Stimulated activated CD4-positive, alpha-beta T cell treated with anti-CD3 and anti-CD28 coated beads, TNF-alpha, amount 100 ng/mL, for 1 hour (primary cell): ENCODE measurements around the gene PPM1H.
"Not testable (repeated sequence)": the region's sequence is repeated elsewhere in the genome, so short reads cannot be mapped to it uniquely, and the experiment has no call there.

Experiments used
- DNase-seq, 3 donors: peaks; one replicate each; pipeline ENCODE4 v3.0.0-alpha.2; 2020; ENCODE audit warnings: low read depth in 3 of 3, low spot score in 1 of 3

Gene PPM1H

DNA sequence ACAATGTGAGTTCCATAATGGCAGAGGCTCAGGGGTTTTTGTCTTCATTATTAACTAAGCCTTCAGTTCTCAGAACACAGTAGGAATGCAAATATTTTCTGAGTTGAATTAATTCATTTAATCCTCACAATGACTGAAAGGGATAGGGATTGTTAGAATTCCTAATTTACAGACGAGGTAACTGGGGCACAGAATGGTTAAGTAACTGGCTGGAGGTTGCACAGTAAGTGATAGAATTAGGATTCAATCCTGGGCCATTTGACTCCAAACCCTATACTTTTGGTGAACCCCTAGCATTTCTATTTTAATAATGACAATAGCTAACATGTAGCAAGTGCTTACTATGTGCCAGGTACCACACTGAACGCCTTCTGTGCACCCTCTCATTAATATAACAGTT, 163.1 kb downstream of the PPM1H start:
- no peak for DNase-seq

GRCh38 chr12:62770381-62770780, 164.6 kb downstream of the PPM1H start:
- no peak for DNase-seq

GRCh38 chr12:62769076-62769619, 165.8 kb downstream of the PPM1H start:
- DNase-seq = no peak

DNA sequence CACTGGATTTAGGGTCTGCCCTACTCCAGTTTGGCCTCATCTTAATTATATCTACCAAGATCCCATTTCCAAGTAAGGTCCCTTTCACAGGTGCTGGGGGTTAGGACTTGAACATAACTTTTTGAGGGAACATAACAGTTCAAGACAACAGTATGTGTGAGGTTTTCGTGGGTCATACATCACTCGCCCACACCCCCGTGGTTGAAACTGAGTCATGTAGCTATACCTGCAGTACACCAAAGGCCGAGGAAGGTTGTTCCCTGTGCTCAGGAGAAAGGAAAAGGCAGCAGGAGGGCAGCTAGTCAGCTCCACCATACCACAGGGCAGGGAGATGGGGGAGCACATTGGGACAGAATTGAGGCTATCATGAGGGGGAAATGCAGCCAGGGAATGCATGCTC, 167.0 kb downstream of the PPM1H start:
- no peak for DNase-seq

DNA sequence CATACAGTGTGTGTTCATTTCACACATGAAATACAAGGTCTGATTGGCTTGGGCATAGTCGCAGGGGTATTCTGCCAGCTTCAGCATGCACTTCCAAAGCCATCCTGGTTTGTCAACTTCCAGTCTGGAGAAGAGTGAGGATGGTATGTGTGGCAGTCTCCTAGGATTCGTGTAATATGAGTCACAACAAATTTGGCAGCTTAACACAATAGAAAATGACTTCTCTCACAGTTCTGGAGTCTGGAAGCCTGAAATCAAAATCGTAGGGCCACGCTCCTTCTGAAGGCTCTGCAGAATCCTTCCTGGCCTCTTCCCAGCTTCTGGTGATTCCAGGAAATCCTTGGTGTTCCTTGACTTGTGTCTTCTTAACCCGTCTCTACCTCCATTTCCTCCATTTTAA, 167.5 kb downstream of the PPM1H start:
- DNase-seq = no peak

DNA sequence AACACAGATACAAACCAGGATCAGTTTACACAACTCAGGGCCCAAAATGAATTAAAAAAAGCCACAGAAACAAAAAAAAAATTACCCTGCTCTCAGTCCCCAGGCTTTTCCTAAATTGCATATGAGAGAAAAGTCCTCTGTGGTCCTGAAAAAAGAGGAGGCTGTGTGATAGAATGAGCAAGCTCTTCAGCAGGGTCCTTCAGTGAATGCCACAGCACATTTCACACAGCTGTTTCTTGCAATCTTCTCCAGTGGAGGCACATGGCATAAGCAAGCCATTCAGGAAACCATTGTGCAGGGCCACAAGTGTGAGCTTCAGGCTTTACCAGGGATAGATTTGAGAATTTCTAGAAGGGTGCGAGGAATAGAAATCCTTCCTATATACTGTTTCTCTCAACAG, 168.5 kb downstream of the PPM1H start:
- no peak for DNase-seq

GRCh38 chr12:62763861-62764645, 170.9 kb downstream of the PPM1H start:
- DNase-seq = no peak

GRCh38 chr12:62763312-62763711, 171.6 kb downstream of the PPM1H start:
- no peak for DNase-seq

- no peak for DNase-seq
Observed at GRCh38 chr12:62762645-62763044, 172.3 kb downstream of the PPM1H start.

GRCh38 chr12:62761658-62762057, 173.3 kb downstream of the PPM1H start:
- no peak for DNase-seq

- no peak for DNase-seq
Observed at GRCh38 chr12:62760779-62761178, 174.2 kb downstream of the PPM1H start.

DNA sequence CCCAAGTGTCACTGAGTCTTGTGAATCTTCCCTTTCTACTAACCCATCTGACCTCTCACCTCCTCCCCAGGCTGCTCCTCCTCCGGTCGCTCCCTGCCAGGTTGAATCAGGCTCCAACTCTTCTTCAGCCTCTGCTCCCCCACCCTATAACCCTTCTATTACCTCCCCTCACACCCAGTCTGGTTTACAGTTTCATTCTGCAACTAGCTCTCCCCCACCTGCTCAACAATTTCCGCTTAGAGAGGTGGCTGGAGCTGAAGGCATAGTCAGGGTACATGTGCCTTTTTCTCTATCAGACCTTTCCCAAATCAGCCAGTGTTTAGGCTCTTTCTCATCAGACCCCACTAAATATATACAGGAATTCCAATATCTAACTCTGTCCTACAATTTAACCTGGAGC, 174.6 kb downstream of the PPM1H start:
- not testable (repeated sequence) for DNase-seq

GRCh38 chr12:62758216-62758615, 176.7 kb downstream of the PPM1H start:
- no peak for DNase-seq

DNA sequence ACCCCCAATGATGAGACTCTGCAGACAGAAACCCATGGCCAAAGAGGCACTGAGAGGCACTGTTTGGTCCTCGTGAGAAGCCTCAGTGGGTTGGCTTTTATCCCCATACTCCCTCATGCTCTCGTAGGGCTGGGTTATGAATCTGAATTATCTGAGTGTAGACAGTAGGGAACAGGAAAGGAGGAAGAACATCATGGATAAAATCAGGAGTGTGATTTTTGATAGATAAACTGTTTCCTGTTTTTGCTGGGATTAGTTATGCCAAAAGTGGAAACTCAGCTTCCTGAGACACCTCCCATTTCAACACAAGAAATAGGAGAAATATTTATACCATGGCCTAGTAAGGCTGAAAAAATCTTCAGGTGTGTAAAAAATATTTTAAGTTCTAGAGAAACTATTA, 177.9 kb downstream of the PPM1H start:
- no peak for DNase-seq

DNA sequence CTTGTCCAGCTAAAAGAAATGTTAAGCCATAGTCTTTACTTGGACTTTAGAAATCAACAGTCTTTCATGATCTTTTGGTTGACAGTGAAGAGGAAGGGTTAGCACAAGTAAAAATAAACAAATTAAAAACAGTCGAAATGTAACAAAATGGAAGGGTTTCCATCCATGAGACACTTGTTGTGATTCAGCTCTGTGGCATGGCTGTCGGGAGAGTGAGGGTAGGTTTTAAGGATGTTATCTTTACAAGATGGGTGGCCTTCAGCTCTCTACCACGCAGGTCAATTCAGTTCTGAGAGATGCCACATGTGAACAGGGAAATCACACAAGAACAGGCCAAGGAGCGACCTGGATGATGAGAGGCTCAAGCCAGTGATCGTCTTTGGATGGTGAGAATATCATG, 180.2 kb downstream of the PPM1H start:
- DNase-seq = no peak

GRCh38 chr12:62751810-62752155, 183.2 kb downstream of the PPM1H start:
- DNase-seq = no peak

DNA sequence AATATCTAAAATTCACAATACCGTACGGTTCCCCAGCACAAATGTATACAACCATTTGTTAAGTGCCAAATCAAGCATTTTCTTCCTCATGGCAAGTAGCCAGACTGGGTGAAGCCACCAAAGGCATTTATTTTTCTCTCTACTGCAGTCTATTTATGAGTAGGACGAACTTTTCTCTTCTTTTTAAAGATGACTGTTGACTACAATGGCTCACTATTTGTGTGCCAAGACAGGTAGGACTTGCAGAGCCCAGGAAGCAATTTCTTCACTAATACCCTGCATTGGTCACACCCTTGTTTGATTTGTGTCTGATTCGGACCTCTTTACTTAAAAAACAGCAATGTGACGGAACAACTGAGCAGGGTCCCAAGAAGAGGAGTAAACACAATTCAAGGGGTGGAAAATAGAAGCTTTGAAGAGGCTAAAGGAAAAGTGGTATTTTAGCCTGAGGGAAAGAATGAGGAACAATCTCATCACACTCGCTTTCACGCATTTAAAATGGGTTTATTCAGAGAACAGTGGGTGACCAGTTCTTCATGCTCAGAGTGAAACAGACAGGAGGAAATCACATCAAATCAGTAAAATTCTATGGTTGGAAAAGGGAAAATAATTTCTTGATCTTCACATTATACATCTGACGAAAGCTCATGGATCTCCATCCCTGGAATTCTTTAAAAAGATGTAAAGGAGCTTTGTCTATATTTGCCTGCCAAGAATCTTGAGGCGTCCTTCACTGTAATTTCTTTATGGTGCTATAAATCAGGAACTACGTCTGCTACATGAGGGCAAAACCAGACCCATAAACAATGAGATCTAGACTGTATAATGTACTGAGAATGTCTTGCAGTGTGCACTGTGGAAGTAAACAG, 183.8 kb downstream of the PPM1H start:
- DNase-seq = no peak

DNA sequence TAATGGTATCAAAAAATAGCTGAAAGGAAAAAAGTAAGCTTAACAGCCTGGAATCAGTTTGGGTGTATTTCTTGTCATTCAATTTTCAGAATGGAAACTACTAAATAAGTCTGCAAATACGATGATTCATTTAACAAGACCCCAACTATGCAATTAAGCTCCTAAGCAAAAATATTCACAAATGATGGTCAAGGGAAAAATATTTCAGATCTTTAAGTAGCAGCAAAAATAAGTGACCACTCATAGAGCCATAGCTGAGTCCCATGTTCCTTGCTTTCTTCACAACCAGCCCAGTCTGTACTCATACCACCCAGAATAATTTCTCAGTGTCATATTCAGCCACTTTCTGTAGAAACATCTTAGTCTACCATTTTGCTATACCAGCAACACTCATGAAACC, 185.4 kb downstream of the PPM1H start:
- no peak for DNase-seq

GRCh38 chr12:62748941-62749468, 185.9 kb downstream of the PPM1H start:
- DNase-seq = no peak

DNA sequence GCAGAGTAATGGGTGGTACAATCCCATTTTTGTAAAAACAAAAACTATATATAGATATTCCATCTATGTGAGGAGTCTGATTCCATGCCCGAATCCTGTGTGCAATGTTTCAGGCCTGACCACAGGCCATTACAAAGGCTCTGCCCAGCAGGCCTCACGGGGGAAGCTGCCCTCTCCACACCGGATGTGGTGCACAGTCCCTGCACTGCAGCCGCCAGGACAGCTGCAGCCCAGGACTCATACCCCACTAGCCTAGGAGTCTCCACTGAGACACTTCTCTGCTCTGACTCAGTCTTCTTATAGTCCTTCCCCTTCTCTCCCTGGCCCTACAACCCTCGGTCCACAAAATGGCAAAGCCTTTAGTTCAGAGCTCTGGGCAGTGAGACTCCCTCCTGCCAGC, 190.4 kb downstream of the PPM1H start:
- DNase-seq = no peak

DNA sequence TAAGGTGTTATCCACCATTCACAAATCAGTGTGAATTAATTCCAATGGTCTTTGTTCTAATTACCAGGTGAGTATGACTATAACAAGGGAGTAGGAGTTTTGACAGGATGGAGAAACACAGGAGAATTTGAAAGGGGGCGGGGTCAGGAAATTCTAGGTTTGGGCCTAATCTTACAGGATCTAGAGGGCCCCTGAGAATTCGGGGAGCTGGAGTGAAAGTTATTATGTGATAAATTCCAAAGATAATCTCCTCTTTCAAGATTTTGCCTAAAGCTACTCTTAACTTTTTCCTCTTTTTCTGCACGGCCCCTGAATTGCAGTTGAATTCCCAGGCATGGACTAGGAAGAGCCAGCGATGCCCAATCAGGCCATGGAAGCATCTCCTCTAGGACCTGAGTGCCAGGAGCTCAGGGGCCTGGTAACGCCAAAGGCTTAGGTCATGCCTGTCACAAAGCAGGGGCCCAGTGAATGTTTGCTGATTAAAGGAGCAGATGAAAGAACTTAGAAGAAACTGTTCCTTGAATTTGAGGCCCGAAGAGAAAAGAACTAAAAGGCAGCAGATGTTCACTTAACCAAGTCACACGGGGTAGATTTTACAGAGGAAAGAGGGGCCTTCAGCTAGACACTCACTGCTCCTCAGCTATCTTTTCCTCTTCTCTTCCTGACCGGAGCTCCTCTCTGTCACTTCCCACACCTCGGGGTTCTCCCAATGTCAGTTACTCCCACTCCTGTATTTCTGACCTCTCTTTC, 195.5 kb downstream of the PPM1H start:
- DNase-seq = no peak
